Upper lobe of left lung (tissue), 6 donors: ENCODE measurements around the gene PLEKHM2. TPM values are rescaled to one million over a fixed set of nuclear protein-coding genes. Genes with fewer than 3 reads are reported as not detected.

Source experiments
- ATAC-seq, 2 donors: fragments of 200-7000 bp; cut with Tn5 transposase; one replicate each; pipeline ENCODE4 v1.9.1; 2022; ENCODE audit warnings: mild to moderate bottlenecking in 2 of 2, moderate library complexity in 2 of 2; ENCODE audit not compliant: low FRiP score in 2 of 2
- DNase-seq, 2 donors: peaks; one replicate each; pipeline ENCODE4 v3.0.0-alpha.2; 2019 to 2020
- H3K27ac ChIP-seq, 4 donors: fragments of 200-600 bp; sonication (generic); one replicate each; pipeline ENCODE4 v1.5.1; 2016 to 2019
- H3K27me3 ChIP-seq, 4 donors: fragments of 200-600 bp; sonication (generic); one replicate each; pipeline ENCODE4 v1.5.1; 2017 to 2019
- H3K36me3 ChIP-seq, 4 donors: fragments of 200-600 bp; sonication (generic); one replicate each; pipeline ENCODE4 v1.5.1; 2016 to 2019
- H3K4me1 ChIP-seq, 4 donors: fragments of 200-600 bp; sonication (generic); one replicate each; pipeline ENCODE4 v1.5.1; 2018 to 2019
- H3K4me3 ChIP-seq, 4 donors: fragments of 200-600 bp; sonication (generic); one replicate each; pipeline ENCODE4 v1.5.1; 2017 to 2019; ENCODE audit warnings: mild to moderate bottlenecking in 2 of 4, moderate library complexity in 1 of 4
- H3K9me3 ChIP-seq, 4 donors: fragments of 200-600 bp; sonication (generic); one replicate each; pipeline ENCODE4 v1.5.1; 2018 to 2019
- CTCF ChIP-seq, 6 experiments: fragments of 450-650 bp in 4 of 6; fragments of 200-600 bp in 2 of 6; sonication (generic) in 2 of 6; IDR thresholded peaks; one replicate each; pipeline ENCODE4 v1.5.1; 2016 to 2019; ENCODE audit warnings: antibody characterized with exemption in 6 of 6
- EP300 ChIP-seq, 4 donors: sonication (generic); formaldehyde crosslinking; IDR thresholded peaks; one replicate each; pipeline ENCODE4 v1.5.1; 2017; ENCODE audit warnings: antibody characterized with exemption in 4 of 4, control low read depth in 2 of 4
- POLR2A ChIP-seq, 4 donors: fragments of 450-650 bp; IDR thresholded peaks; one replicate each; pipeline ENCODE4 v1.5.1; 2016 to 2017; ENCODE audit warnings: antibody characterized with exemption in 4 of 4, mild to moderate bottlenecking in 2 of 4
- POLR2AphosphoS5 ChIP-seq, 2 donors: sonication (generic); formaldehyde crosslinking; IDR thresholded peaks; one replicate each; pipeline ENCODE4 v1.5.1; 2017; ENCODE audit warnings: antibody characterized with exemption in 2 of 2
- WGBS, 2 donors: methylation state at CpG; one replicate each; pipeline ENCODE4 v1.1.5; 2017 to 2018; 5-methylcytosine and 5-hydroxymethylcytosine counted together
- total RNA-seq, 6 donors: library from RNA; depleted of rRNA in 4 of 6; stranded (reverse); fragments of >200 nt in 4 of 6; gene quantifications; one replicate each; pipeline versions ENCODE4 v1.1.0 to v1.2.1, GENCODE V29; 2016 to 2021
- donor health status: DM: no; HTN: no; CAD: no; lungs with moderate emphysema.
- donor health status: DM: no; HTN: yes; CAD: no; lungs with severe emphysema.

PLEKHM2 gene
- total RNA-seq, 6 donors from 2014 or later, result 50.3 to 120 (median 83.3) TPM

GRCh38 chr1:15683345-15684039 lies 628 bp upstream of the PLEKHM2 start:
- WGBS, 2 donors, result 44 to 85% methylated on average over 7 to 18 of the region's 18 CpGs
- DNase-seq (peak in 1 of 2 donors; percentile 54), ATAC-seq (peak in 1 of 2 donors; percentile 12)
- Histone ChIP-seq H3K9me3 (no peaks in the 10 kb centered on the region), H3K4me1 (peaks cover 22 to 36% (median 29%) of the 10 kb centered on the region in 4 donors), H3K27me3 (no peaks in the 10 kb centered on the region), H3K36me3 (no peaks in the 10 kb centered on the region), H3K27ac (peak overlapping the region; percentile 97 to 99 (median 98)), H3K4me3 (peak overlapping the region; percentile 43 to 90 (median 86))
- TF ChIP-seq POLR2AphosphoS5 (IDR thresholded peaks at IDR 0.05) (no peak), EP300 (IDR thresholded peaks at IDR 0.05) (no peak), POLR2A (IDR thresholded peaks at IDR 0.05) (no peak)

GRCh38 chr1:15684468-15685291 lies 560 bp downstream of the PLEKHM2 start:
- H3K4me1 ChIP-seq, result peaks cover 22 to 36% (median 27%) of the 10 kb centered on the region in 4 donors
- 1 to 3% methylated on average over 3 to 16 of the region's 72 CpGs for WGBS, 2 donors
- H3K36me3 ChIP-seq, result no peaks in the 10 kb centered on the region
- no peaks in the 10 kb centered on the region for H3K9me3 ChIP-seq
- ATAC-seq (peak; percentile 7 to 45), DNase-seq (peak; percentile 54 to 90)
- no peaks in the 10 kb centered on the region for H3K27me3 ChIP-seq
- TF ChIP-seq POLR2AphosphoS5 (IDR thresholded peaks at IDR 0.05) (peak in 1 of 2 donors; percentile 23), POLR2A (IDR thresholded peaks at IDR 0.05) (peak in 2 of 4 donors; percentile 22 to 53), CTCF (IDR thresholded peaks at IDR 0.05) (peak in 2 of 6 experiments; percentile 10 to 55), EP300 (IDR thresholded peaks at IDR 0.05) (no peak)
- H3K27ac ChIP-seq, result peak overlapping the region; percentile 97 to 99 (median 98)
- peak overlapping the region; percentile 85 to 95 (median 88) for H3K4me3 ChIP-seq

- no peaks in the 10 kb centered on the region for H3K9me3 ChIP-seq
- ATAC-seq, result no peak
- no peaks in the 10 kb centered on the region for H3K27me3 ChIP-seq
- no peaks in the 10 kb centered on the region for H3K36me3 ChIP-seq
- H3K27ac ChIP-seq, result peak overlapping the region in 3 of 4 donors; percentile 7 to 98 (median 97)
- TF ChIP-seq CTCF (IDR thresholded peaks at IDR 0.05), result no peak
- TF ChIP-seq POLR2AphosphoS5 (IDR thresholded peaks at IDR 0.05), result no peak
- no peak for TF ChIP-seq POLR2A (IDR thresholded peaks at IDR 0.05)
- TF ChIP-seq EP300 (IDR thresholded peaks at IDR 0.05), result no peak
- H3K4me3 ChIP-seq, result peak overlapping the region in 1 of 4 donors; percentile 87
- WGBS, 2 donors, result 65 to 68% methylated on average over 4 of the region's 4 CpGs
- H3K4me1 ChIP-seq, result peaks cover 22 to 41% (median 27%) of the 10 kb centered on the region in 4 donors
- no peak for DNase-seq
These were observed 1.7 kb downstream of the PLEKHM2 start for GRCh38 chr1:15685820-15686219.

GRCh38 chr1:15687446-15687845 lies 3.3 kb downstream of the PLEKHM2 start:
- WGBS, 2 donors, result 27 to 38% methylated on average over 2 of the region's 2 CpGs

GRCh38 chr1:15690317-15690716 lies 6.2 kb downstream of the PLEKHM2 start:
- Histone ChIP-seq H3K9me3 (no peaks in the 10 kb centered on the region), H3K27me3 (no peaks in the 10 kb centered on the region), H3K27ac (no peak overlapping the region), H3K36me3 (no peaks in the 10 kb centered on the region), H3K4me1 (peaks cover 24 to 45% (median 27%) of the 10 kb centered on the region in 4 donors), H3K4me3 (no peak overlapping the region)
- no peak for TF ChIP-seq CTCF (IDR thresholded peaks at IDR 0.05)
- TF ChIP-seq POLR2A (IDR thresholded peaks at IDR 0.05), result no peak
- TF ChIP-seq EP300 (IDR thresholded peaks at IDR 0.05), result no peak
- no peak for TF ChIP-seq POLR2AphosphoS5 (IDR thresholded peaks at IDR 0.05)
- WGBS, 2 donors, result 96 to 97% methylated on average over 6 of the region's 6 CpGs
- no peak for ATAC-seq
- no peak for DNase-seq

More at GRCh38 chr1:15687446-15687845, 3.3 kb downstream of the PLEKHM2 start:
- Histone ChIP-seq H3K36me3 (no peaks in the 10 kb centered on the region), H3K9me3 (no peaks in the 10 kb centered on the region), H3K4me3 (no peak overlapping the region), H3K4me1 (peaks cover 29 to 55% (median 35%) of the 10 kb centered on the region in 4 donors), H3K27ac (peak overlapping the region in 1 of 4 donors; percentile 11), H3K27me3 (no peaks in the 10 kb centered on the region)
- no peak for ATAC-seq
- no peak for DNase-seq
- TF ChIP-seq POLR2AphosphoS5 (IDR thresholded peaks at IDR 0.05), result no peak
